Stomach (tissue), 9 donors: ENCODE results near the gene ADORA1. TPM values are rescaled to one million over a fixed set of nuclear protein-coding genes. Genes with fewer than 3 reads are reported as not detected.
A peak's percentile ranks its signal among the peaks of the same experiment; 100 is the strongest.

ENCODE experiments used
- DNase-seq, 2 donors: peaks; one replicate each; pipeline versions ENCODE4 v3.0.0 to v3.0.0-alpha.2; 2013 to 2019
- H3K27ac ChIP-seq, 5 donors: fragments of 200-600 bp in 4 of 5; sonication (generic) in 4 of 5; one replicate each; pipeline ENCODE4 v1.5.1; 2013 to 2019; ENCODE audit warnings: mild to moderate bottlenecking in 1 of 5, moderate library complexity in 1 of 5
- H3K27me3 ChIP-seq, 3 donors: fragments of 200-600 bp; sonication (generic); one replicate each; pipeline ENCODE4 v1.5.1; 2017 to 2019; ENCODE audit warnings: mixed run types in 1 of 3
- H3K36me3 ChIP-seq, 4 donors: fragments of 200-600 bp; sonication (generic); 1 replicate in 3 of 4; 2 replicates in 1 of 4; pipeline ENCODE4 v1.5.1; 2016 to 2019
- H3K4me1 ChIP-seq, 4 donors: fragments of 200-600 bp; sonication (generic); one replicate each; pipeline ENCODE4 v1.5.1; 2016 to 2019
- H3K4me3 ChIP-seq, 4 donors: fragments of 200-600 bp; sonication (generic) in 3 of 4; one replicate each; pipeline ENCODE4 v1.5.1; 2016 to 2019; ENCODE audit warnings: mild to moderate bottlenecking in 1 of 4
- H3K9me3 ChIP-seq, 4 donors: fragments of 200-600 bp; sonication (generic); one replicate each; pipeline ENCODE4 v1.5.1; 2016 to 2019
- EP300 ChIP-seq: sonication (generic); formaldehyde crosslinking; IDR thresholded peaks from one replicate; pipeline ENCODE4 v1.6.1; 2017; ENCODE audit warnings: antibody characterized with exemption
- POLR2A ChIP-seq, 4 donors: fragments of 450-650 bp; IDR thresholded peaks; one replicate each; pipeline ENCODE4 v1.6.1; 2016; ENCODE audit warnings: antibody characterized with exemption in 4 of 4, control low read depth in 2 of 4, mild to moderate bottlenecking in 1 of 4, moderate library complexity in 1 of 4
- POLR2AphosphoS5 ChIP-seq, 3 donors: sonication (generic); formaldehyde crosslinking; IDR thresholded peaks; one replicate each; pipeline ENCODE4 v1.6.1; 2016; ENCODE audit warnings: antibody characterized with exemption in 3 of 3
- WGBS, 5 donors: extraction: QIAGEN DNeasy Blood & Tissue Kit in 3 of 5; methylation state at CpG; one replicate each; pipeline versions ENCODE4 v1.1.5 to v1.1.7; 2013 to 2018; 5-methylcytosine and 5-hydroxymethylcytosine counted together
- intact Hi-C: fragments of 100-400 bp; cut with DNase I; formaldehyde crosslinking; loops from one replicate; pipeline ENCODE4 v1.15.1; 2023; ENCODE audit warnings: low total_unique reads
- polyA plus RNA-seq, 3 donors: library from polyadenylated mRNA; stranded (reverse); fragments of 200-250 nt; gene quantifications; one replicate each; pipeline ENCODE4 v1.2.3, GENCODE V29; 2013
- total RNA-seq, 5 donors: library from RNA; depleted of rRNA; stranded (reverse); fragments of >200 nt; gene quantifications; one replicate each; pipeline versions ENCODE4 v1.1.0 to v1.2.3, GENCODE V29; 2014 to 2016
- TF ChIP-seq, protein P1 (sequence below), 7 experiments: fragments of 450-650 bp in 4 of 7; fragments of 200-600 bp in 3 of 7; sonication (generic) in 3 of 7; IDR thresholded peaks; one replicate each; pipeline ENCODE4 v1.5.1; 2016 to 2019; ENCODE audit warnings: antibody characterized with exemption in 7 of 7, control low read depth in 2 of 7, mild to moderate bottlenecking in 1 of 7
- donor health status: healthy with polysubstance abuse.
- donor health status: Bipolar disorder and iron deficiency.
- donor health status: healthy.

ADORA1 gene
- total and polyA plus RNA-seq, 8 donors = 0.18 to 4.2 (median 2.1) TPM; not detected in 2

GRCh38 chr1:203091199-203091477 lies 36.4 kb upstream of the ADORA1 start:
- TF ChIP-seq EP300 = no peak
- no peak for TF ChIP-seq POLR2AphosphoS5 (IDR thresholded peaks at IDR 0.05)
- TF ChIP-seq, protein P1, sequence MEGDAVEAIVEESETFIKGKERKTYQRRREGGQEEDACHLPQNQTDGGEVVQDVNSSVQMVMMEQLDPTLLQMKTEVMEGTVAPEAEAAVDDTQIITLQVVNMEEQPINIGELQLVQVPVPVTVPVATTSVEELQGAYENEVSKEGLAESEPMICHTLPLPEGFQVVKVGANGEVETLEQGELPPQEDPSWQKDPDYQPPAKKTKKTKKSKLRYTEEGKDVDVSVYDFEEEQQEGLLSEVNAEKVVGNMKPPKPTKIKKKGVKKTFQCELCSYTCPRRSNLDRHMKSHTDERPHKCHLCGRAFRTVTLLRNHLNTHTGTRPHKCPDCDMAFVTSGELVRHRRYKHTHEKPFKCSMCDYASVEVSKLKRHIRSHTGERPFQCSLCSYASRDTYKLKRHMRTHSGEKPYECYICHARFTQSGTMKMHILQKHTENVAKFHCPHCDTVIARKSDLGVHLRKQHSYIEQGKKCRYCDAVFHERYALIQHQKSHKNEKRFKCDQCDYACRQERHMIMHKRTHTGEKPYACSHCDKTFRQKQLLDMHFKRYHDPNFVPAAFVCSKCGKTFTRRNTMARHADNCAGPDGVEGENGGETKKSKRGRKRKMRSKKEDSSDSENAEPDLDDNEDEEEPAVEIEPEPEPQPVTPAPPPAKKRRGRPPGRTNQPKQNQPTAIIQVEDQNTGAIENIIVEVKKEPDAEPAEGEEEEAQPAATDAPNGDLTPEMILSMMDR (IDR thresholded peaks at IDR 0.05) = no peak
- no peak for TF ChIP-seq POLR2A (IDR thresholded peaks at IDR 0.05)
- 65 to 94% (median 87%) methylated on average over 4 of the region's 4 CpGs for WGBS, 5 donors
- Histone ChIP-seq H3K36me3 (no peaks in the 10 kb centered on the region), H3K4me3 (no peak overlapping the region), H3K4me1 (no peaks in the 10 kb centered on the region), H3K27ac (no peak overlapping the region), H3K9me3 (peaks cover 4 to 23% (median 17%) of the 10 kb centered on the region in 4 donors), H3K27me3 (peaks cover 0 to 32% (median 4%) of the 10 kb centered on the region in 3 donors)
- intact Hi-C loops = no loop called here
- DNase-seq = no peak

- peaks cover 4 to 26% (median 17%) of the 10 kb centered on the region in 4 donors for H3K9me3 ChIP-seq
- no peak overlapping the region for H3K4me3 ChIP-seq
- peaks cover 0 to 28% (median 4%) of the 10 kb centered on the region in 3 donors for H3K27me3 ChIP-seq
- H3K4me1 ChIP-seq = no peaks in the 10 kb centered on the region
- DNase-seq = peak in 1 of 2 donors; percentile 11
- 63 to 77% (median 72%) methylated on average over 6 of the region's 6 CpGs for WGBS, 5 donors
- no peaks in the 10 kb centered on the region for H3K36me3 ChIP-seq
- intact Hi-C loops = no loop called here
- no peak overlapping the region for H3K27ac ChIP-seq
- TF ChIP-seq, protein P1 (IDR thresholded peaks at IDR 0.05) = no peak
- TF ChIP-seq EP300 (no peak), POLR2AphosphoS5 (IDR thresholded peaks at IDR 0.05) (no peak), POLR2A (IDR thresholded peaks at IDR 0.05) (no peak)
These were observed 35.7 kb upstream of the ADORA1 start for GRCh38 chr1:203091761-203092330.

GRCh38 chr1:203093754-203094410 lies 33.6 kb upstream of the ADORA1 start:
- 60 to 78% (median 72%) methylated on average over 1 of the region's 1 CpG for WGBS, 5 donors
- no peak for DNase-seq
- H3K27ac ChIP-seq = no peak overlapping the region
- no peaks in the 10 kb centered on the region for H3K36me3 ChIP-seq
- intact Hi-C loops = no loop called here
- no peak for TF ChIP-seq POLR2A (IDR thresholded peaks at IDR 0.05)
- no peak for TF ChIP-seq EP300
- TF ChIP-seq POLR2AphosphoS5 (IDR thresholded peaks at IDR 0.05) = no peak
- TF ChIP-seq, protein P1 (IDR thresholded peaks at IDR 0.05) = no peak
- H3K27me3 ChIP-seq = peaks cover 0 to 35% (median 4%) of the 10 kb centered on the region in 3 donors
- no peak overlapping the region for H3K4me3 ChIP-seq
- peaks cover 4 to 30% (median 17%) of the 10 kb centered on the region in 4 donors for H3K9me3 ChIP-seq
- H3K4me1 ChIP-seq = no peaks in the 10 kb centered on the region

DNA sequence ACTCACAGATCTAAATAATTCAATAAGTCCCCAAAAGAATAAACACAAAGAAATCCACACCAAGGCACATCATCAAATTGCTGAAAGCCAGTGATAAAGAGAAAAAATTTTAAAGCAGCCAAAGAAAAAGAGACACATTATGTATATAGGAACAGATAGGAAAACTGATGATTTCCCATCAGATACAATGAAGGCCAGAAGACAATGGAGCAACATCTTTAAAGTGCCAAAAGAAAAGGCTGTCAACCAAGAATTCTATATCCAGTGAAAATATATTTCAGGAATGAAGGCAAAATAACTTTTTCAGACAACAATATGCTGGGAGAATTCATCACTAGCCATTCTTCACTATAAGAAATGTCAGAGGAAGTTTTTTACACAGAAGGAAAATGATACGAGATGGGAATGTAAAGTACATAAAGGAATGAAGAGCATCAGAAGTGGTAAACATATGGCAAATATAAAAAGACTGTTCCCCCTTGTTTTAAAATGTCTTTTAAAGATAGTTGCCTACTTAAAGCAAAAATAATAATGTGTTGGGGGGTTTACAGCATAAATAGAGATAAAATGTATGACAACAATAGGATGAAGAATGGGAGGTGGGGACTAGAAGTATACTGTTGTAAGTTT lies 32.4 kb upstream of the ADORA1 start:
- H3K27ac ChIP-seq = no peak overlapping the region
- H3K4me1 ChIP-seq = no peaks in the 10 kb centered on the region
- WGBS, 5 donors = 90 to 96% (median 95%) methylated on average over 1 of the region's 1 CpG
- DNase-seq = no peak
- H3K27me3 ChIP-seq = peaks cover 0 to 23% (median 4%) of the 10 kb centered on the region in 3 donors
- H3K4me3 ChIP-seq = no peak overlapping the region
- peaks cover 4 to 30% (median 17%) of the 10 kb centered on the region in 4 donors for H3K9me3 ChIP-seq
- TF ChIP-seq, protein P1 (IDR thresholded peaks at IDR 0.05) = no peak
- TF ChIP-seq POLR2A (IDR thresholded peaks at IDR 0.05) = no peak
- TF ChIP-seq POLR2AphosphoS5 (IDR thresholded peaks at IDR 0.05) = no peak
- TF ChIP-seq EP300 = no peak
- H3K36me3 ChIP-seq = no peaks in the 10 kb centered on the region
- intact Hi-C loops = no loop called here
